GM19452 (cell line): ENCODE data around the gene USP24.

Source experiments
- ATAC-seq: cut with Tn5 transposase; IDR thresholded peaks from one replicate; pipeline ENCODE4 v1.9.1; 2021; ENCODE audit not compliant: unreplicated experiment

The USP24 gene

GRCh38 chr1:55070293-55071164 is 144.6 kb downstream of the USP24 start:
- ATAC-seq, result no peak

DNA sequence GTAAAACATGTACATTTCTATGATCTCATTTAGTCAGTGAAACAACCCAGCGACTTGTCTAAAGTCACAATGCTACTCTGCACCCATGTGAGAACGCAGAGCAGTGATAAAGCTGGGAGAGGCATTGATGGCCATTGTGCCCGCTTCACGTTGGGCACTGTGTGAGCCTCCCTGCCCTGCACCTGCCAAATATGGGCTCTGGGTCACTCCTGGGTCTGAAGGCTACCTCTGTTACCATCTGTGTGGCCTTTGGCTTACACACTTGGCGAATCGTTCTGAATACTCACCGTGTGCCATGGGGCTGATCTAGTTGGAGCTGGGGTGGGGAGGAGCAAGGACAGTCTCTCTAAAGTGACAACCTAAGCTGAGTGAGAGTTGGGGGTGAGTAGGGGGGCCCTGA is 145.9 kb downstream of the USP24 start:
- ATAC-seq, result no peak

GRCh38 chr1:55068638-55069037 is 146.5 kb downstream of the USP24 start:
- no peak for ATAC-seq

DNA sequence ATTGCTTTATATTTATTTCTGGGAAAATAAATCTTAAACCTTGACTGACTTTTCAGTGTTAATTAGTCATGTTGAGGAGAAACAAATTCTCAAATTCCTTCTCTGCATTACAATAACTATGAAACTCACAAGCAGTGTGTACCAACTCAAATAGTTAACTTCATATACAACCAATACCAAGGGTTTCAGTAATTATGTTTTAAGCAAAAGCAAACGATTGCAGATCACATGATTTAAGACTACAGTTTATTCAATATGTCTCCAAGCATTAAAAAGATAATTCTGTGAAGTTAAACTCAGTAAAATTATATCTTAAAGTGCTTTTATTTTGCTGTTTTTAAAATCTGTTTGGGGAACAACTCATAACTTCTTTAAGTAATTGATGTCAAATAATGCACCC is 147.2 kb downstream of the USP24 start:
- ATAC-seq, result no peak

GRCh38 chr1:55067022-55067778 is 148.0 kb downstream of the USP24 start:
- ATAC-seq, result no peak

GRCh38 chr1:55065648-55066047 is 149.5 kb downstream of the USP24 start:
- ATAC-seq, result no peak

GRCh38 chr1:55064861-55065263 is 150.3 kb downstream of the USP24 start:
- no peak for ATAC-seq

DNA sequence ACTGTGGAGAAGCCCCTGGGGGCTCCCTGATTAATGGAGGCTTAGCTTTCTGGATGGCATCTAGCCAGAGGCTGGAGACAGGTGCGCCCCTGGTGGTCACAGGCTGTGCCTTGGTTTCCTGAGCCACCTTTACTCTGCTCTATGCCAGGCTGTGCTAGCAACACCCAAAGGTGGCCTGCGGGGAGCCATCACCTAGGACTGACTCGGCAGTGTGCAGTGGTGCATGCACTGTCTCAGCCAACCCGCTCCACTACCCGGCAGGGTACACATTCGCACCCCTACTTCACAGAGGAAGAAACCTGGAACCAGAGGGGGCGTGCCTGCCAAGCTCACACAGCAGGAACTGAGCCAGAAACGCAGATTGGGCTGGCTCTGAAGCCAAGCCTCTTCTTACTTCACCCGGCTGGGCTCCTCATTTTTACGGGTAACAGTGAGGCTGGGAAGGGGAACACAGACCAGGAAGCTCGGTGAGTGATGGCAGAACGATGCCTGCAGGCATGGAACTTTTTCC is 151.0 kb downstream of the USP24 start:
- no peak for ATAC-seq

DNA sequence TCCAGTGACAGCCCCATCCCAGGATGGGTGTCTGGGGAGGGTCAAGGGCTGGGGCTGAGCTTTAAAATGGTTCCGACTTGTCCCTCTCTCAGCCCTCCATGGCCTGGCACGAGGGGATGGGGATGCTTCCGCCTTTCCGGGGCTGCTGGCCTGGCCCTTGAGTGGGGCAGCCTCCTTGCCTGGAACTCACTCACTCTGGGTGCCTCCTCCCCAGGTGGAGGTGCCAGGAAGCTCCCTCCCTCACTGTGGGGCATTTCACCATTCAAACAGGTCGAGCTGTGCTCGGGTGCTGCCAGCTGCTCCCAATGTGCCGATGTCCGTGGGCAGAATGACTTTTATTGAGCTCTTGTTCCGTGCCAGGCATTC is 151.6 kb downstream of the USP24 start:
- no peak for ATAC-seq

DNA sequence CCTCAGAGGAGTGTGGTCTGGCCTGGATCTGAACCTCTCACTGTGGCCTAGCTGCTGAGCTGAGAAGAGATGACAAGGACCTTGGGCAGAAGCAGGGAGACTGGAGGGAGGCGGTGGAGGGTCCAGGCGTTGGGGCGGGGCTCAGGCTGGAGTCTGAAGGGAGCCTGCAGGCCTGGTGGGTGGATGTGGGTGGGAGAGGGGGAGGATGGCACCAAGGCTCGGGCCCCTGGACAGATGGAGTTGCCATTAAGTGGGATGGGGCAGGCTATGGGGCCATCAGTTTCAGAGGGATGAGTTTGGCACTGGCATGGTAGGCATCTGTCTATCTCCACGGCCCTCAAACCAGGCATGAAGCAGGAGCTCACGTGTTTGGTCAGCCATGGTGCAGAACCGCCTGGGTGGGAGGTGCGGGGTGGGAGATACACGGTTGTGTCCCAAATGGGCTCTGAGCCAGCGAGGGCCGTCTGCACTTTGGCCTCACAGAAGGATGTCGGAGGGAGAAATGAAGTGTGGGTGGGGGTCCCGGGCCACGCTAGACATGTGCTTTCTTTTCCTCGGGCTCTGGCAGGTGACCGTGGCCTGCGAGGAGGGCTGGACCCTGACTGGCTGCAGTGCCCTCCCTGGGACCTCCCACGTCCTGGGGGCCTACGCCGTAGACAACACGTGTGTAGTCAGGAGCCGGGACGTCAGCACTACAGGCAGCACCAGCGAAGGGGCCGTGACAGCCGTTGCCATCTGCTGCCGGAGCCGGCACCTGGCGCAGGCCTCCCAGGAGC is 152.2 kb downstream of the USP24 start:
- no peak for ATAC-seq

- ATAC-seq, result no peak
These were observed 153.3 kb downstream of the USP24 start for GRCh38 chr1:55061706-55062321.

GRCh38 chr1:55061000-55061705 is 154.0 kb downstream of the USP24 start:
- no peak for ATAC-seq

DNA sequence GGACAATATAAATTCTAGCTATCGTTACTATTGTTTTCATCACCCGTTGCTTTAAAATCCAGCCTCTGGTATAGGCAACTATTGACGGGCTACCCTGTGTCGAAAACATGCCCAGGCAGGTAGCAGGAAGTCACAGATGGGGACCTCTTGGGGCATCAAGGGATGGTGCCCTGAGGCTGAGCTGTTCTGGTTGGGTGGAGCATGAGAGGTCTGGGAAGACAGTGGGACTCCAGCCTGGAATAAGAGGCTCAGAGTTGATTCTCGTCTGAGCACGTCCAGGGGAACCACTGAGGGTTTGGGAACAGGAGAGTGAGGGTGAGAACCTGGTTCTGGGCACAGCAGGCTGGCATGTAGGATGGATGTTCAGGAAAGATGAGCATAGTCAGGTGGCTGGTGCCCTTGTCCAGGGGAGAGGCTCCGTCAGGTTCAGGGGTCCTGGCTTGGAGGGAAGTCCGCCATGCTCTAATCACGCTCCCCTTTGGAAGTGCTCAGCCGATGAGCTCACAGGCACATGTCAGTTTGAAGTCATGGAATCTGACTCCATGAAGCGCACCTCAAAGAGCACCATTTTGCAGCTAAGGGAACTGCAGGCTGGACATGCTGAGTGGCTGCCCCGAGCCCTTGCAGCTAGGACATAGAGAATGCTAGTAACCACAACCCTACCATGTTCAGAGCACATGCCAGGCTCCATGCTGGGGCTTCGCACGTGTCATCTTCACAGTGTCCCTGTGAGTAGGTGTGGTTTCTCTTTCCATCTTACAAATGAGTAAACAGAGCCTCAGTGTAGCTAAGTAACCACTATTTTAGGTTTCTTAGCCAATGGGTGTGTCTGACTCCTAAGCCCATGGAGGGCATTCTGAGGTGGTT is 154.8 kb downstream of the USP24 start:
- no peak for ATAC-seq

DNA sequence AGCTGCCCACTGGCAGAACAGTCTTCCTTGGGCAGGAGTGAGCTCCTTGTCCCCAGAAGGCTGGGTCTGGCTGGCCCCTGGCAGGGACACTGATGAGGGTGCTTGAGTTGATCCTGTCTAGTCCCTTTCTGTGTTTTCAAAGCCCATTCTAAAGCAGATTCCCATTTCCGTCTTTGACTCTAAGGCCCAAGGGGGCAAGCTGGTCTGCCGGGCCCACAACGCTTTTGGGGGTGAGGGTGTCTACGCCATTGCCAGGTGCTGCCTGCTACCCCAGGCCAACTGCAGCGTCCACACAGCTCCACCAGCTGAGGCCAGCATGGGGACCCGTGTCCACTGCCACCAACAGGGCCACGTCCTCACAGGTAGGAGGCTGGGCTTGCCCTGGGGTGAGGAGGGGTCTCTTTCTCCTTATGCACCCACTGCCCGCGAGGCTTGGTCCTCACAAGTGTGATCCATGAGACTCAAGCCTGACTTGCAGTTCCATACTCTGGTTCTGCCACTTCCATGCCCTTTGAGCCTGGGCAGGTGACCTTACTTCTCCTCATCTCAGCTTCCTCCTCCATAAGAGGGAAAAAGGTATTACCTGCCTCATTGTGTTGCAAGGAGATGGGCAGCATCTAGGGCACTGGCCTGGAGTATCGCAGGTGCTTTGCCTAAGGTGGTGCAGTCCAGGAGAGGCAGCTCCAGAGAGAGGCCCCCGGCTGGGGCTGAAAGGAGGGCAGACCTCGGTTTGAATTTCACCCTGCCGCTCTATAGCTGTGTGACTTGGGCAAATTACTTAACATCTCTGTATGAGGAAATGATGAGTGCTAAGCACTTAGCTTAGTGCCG is 155.6 kb downstream of the USP24 start:
- no peak for ATAC-seq

DNA sequence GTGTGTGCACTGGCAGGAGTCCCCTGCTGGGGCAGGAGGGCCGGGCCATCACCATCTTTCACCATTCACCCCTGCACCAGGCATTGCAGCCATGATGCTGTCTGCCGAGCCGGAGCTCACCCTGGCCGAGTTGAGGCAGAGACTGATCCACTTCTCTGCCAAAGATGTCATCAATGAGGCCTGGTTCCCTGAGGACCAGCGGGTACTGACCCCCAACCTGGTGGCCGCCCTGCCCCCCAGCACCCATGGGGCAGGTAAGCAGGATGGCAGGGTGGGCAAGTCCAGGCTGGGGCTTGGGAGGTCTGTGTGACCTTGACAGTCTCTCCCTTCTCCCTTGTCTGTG is 157.2 kb downstream of the USP24 start:
- no peak for ATAC-seq

GRCh38 chr1:55057270-55057955 is 157.8 kb downstream of the USP24 start:
- ATAC-seq, result no peak

- ATAC-seq, result no peak
These were observed 158.6 kb downstream of the USP24 start for GRCh38 chr1:55056632-55056992.
